Vagina (tissue), 2 donors: ENCODE results near the gene IFNG-AS1.

Experiments used
- CTCF ChIP-seq, 3 experiments: fragments of 450-650 bp in 2 of 3; fragments of 200-600 bp in 1 of 3; sonication (generic) in 1 of 3; IDR thresholded peaks; one replicate each; pipeline ENCODE4 v1.5.1; 2017 to 2019; ENCODE audit warnings: antibody characterized with exemption in 3 of 3, mild to moderate bottlenecking in 2 of 3, moderate library complexity in 2 of 3
- POLR2AphosphoS5 ChIP-seq, 2 donors: sonication (generic); formaldehyde crosslinking; IDR thresholded peaks; one replicate each; pipeline ENCODE4 v1.9.0; 2017; ENCODE audit warnings: antibody characterized with exemption in 2 of 2, mild to moderate bottlenecking in 2 of 2, low read depth in 1 of 2; ENCODE audit not compliant: insufficient read depth in 1 of 2

- TF ChIP-seq CTCF (IDR thresholded peaks at IDR 0.05) (no peak), POLR2AphosphoS5 (IDR thresholded peaks at IDR 0.05; ENCODE audit: insufficient read depth in 1 of 2, low read depth in 1 of 2) (no peak)
Measured at GRCh38 chr12:68020049-68020448, 30.8 kb downstream of the IFNG-AS1 start.
